DOHH2 (cell line): ENCODE data around the gene CDC5L.

Experiments used
- H3F3A ChIP-seq: fragments of 200-600 bp; sonication (generic), shearing (Covaris generic); 2 replicates; pipeline ENCODE4 v1.6.0; 2016; ENCODE audit warnings: antibody characterized with exemption, mild to moderate bottlenecking; ENCODE audit not compliant: control insufficient read depth, insufficient read depth
- H3K27ac ChIP-seq: fragments of 200-600 bp; sonication (generic); 2 replicates; pipeline ENCODE4 v1.5.1; 2014; ENCODE audit warnings: low read depth, mild to moderate bottlenecking, low read length, moderate library complexity
- H3K27me3 ChIP-seq: fragments of 200-600 bp; sonication (generic); 2 replicates; pipeline ENCODE4 v1.6.1; 2014; ENCODE audit warnings: mild to moderate bottlenecking, low read length, mixed read lengths; ENCODE audit not compliant: control insufficient read depth
- H3K36me3 ChIP-seq: fragments of 200-600 bp; sonication (generic); 2 replicates; pipeline ENCODE4 v1.6.1; 2014; ENCODE audit warnings: mild to moderate bottlenecking, low read length, moderate library complexity, mixed read lengths; ENCODE audit not compliant: control insufficient read depth
- H3K4me1 ChIP-seq: fragments of 200-600 bp; sonication (generic); 2 replicates; pipeline ENCODE4 v1.6.1; 2014; ENCODE audit warnings: mild to moderate bottlenecking, low read length, mixed read lengths; ENCODE audit not compliant: control insufficient read depth
- H3K4me2 ChIP-seq: fragments of 200-600 bp; sonication (generic); 2 replicates; pipeline ENCODE4 v1.6.0; 2014; ENCODE audit warnings: mild to moderate bottlenecking, low read length, moderate library complexity
- H3K4me3 ChIP-seq: fragments of 200-600 bp; sonication (generic); 2 replicates; pipeline ENCODE4 v1.5.1; 2014; ENCODE audit warnings: mild to moderate bottlenecking, low read length, mixed read lengths
- H3K79me2 ChIP-seq: fragments of 200-600 bp; sonication (generic); 2 replicates; pipeline ENCODE4 v1.6.1; 2014; ENCODE audit warnings: mild to moderate bottlenecking, low read length, mixed read lengths; ENCODE audit not compliant: control insufficient read depth
- H3K9me2 ChIP-seq: fragments of 200-600 bp; sonication (generic); replicated peaks from 2 replicates; pipeline ENCODE4 v1.6.1; 2014; ENCODE audit warnings: mild to moderate bottlenecking, low read length, mixed read lengths; ENCODE audit not compliant: control insufficient read depth
- H3K9me3 ChIP-seq: fragments of 200-600 bp; sonication (generic); 2 replicates; pipeline ENCODE4 v1.6.1; 2014; ENCODE audit warnings: antibody characterized with exemption, low read length, mixed read lengths; ENCODE audit not compliant: control insufficient read depth, insufficient read depth
- H4K20me1 ChIP-seq: fragments of 200-600 bp; sonication (generic); 2 replicates; pipeline ENCODE4 v1.6.0; 2014; ENCODE audit warnings: low read depth, mild to moderate bottlenecking, antibody characterized with exemption, low read length, moderate library complexity; ENCODE audit not compliant: control insufficient read depth, insufficient read depth
- EZH2phosphoT487 ChIP-seq: fragments of 200-600 bp; sonication (generic); IDR thresholded peaks from 2 replicates; pipeline ENCODE4 v1.6.1; 2017; ENCODE audit warnings: borderline replicate concordance, mild to moderate bottlenecking, antibody characterized with exemption, low read length, moderate library complexity, mixed read lengths
- TF ChIP-seq, protein P1 (sequence below): fragments of 200-600 bp; sonication (generic); IDR thresholded peaks from one replicate; pipeline ENCODE4 v1.5.1; 2014; ENCODE audit warnings: antibody characterized with exemption, mild to moderate bottlenecking, low read depth, low read length; ENCODE audit not compliant: poor library complexity, severe bottlenecking

The CDC5L gene

DNA sequence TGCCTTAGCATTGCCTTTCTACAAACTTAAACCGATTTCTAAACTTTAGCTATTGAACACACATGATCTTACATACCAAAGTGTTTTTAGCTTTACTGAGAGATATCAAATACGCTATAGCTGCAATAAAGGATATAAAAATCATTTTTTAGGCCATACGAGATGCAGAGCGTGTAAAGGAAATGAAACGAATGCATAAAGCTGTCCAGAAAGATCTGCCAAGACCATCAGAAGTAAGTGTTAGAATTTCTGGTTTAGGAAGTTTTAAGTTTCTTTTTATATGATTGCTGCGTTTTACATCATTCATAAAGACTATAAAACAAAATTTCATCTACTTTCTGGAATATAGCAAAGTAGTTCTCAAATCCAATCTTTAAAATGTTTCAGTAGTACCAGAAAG, 38.4 kb downstream of the CDC5L start:
- no peaks in the 10 kb centered on the region for H3K79me2 ChIP-seq
- 0 out of 2 replicates have a peak, but pooled peaks cover 4% of the 10 kb centered on the region for H4K20me1 ChIP-seq
- H3K36me3 ChIP-seq = peaks cover 89% of the 10 kb centered on the region
- no peak overlapping the region for H3K4me2 ChIP-seq
- H3K9me3 ChIP-seq = no peaks in the 10 kb centered on the region
- TF ChIP-seq, protein P1, sequence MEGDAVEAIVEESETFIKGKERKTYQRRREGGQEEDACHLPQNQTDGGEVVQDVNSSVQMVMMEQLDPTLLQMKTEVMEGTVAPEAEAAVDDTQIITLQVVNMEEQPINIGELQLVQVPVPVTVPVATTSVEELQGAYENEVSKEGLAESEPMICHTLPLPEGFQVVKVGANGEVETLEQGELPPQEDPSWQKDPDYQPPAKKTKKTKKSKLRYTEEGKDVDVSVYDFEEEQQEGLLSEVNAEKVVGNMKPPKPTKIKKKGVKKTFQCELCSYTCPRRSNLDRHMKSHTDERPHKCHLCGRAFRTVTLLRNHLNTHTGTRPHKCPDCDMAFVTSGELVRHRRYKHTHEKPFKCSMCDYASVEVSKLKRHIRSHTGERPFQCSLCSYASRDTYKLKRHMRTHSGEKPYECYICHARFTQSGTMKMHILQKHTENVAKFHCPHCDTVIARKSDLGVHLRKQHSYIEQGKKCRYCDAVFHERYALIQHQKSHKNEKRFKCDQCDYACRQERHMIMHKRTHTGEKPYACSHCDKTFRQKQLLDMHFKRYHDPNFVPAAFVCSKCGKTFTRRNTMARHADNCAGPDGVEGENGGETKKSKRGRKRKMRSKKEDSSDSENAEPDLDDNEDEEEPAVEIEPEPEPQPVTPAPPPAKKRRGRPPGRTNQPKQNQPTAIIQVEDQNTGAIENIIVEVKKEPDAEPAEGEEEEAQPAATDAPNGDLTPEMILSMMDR = no peak
- TF ChIP-seq EZH2phosphoT487 = no peak
- H3K4me3 ChIP-seq = no peak overlapping the region
- H3K27me3 ChIP-seq = no peaks in the 10 kb centered on the region
- H3K9me2 ChIP-seq = no peaks in the 10 kb centered on the region
- H3K4me1 ChIP-seq = no peaks in the 10 kb centered on the region
- no peak overlapping the region for H3K27ac ChIP-seq
- no peaks in the 10 kb centered on the region for H3F3A ChIP-seq

DNA sequence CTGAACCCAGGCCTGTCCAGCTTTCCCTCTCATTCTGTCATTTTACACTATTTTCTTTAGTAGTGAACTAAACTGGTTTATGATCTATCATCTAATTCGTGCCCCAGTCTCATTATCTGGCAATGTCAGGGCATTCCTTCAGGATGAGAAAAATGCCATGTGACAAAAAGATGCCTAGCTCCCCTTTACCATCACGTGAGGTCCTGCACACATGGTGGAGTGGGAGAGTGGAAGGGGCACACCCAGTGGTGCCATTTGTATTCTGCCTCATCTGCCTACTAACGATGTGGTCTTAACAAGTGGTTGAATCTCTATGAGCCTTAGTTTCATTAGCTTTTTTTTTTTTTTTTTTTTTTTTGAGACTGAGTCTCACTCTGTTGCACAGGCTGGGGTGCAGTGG, 41.2 kb downstream of the CDC5L start:
- Histone ChIP-seq H4K20me1 (0 out of 2 replicates have a peak, but pooled peaks cover 4% of the 10 kb centered on the region), H3F3A (no peaks in the 10 kb centered on the region), H3K27me3 (no peaks in the 10 kb centered on the region), H3K9me3 (no peaks in the 10 kb centered on the region), H3K27ac (no peak overlapping the region), H3K9me2 (no peaks in the 10 kb centered on the region), H3K4me2 (no peak overlapping the region), H3K4me1 (no peaks in the 10 kb centered on the region), H3K79me2 (peaks cover 8% of the 10 kb centered on the region), H3K36me3 (peaks cover 87% of the 10 kb centered on the region), H3K4me3 (no peak overlapping the region)
- no peak for TF ChIP-seq EZH2phosphoT487
- TF ChIP-seq, protein P1 = no peak

- 0 out of 2 replicates have a peak, but pooled peaks cover 4% of the 10 kb centered on the region for H4K20me1 ChIP-seq
- peaks cover 19% of the 10 kb centered on the region for H3K79me2 ChIP-seq
- no peak overlapping the region for H3K27ac ChIP-seq
- H3K36me3 ChIP-seq = peaks cover 82% of the 10 kb centered on the region
- TF ChIP-seq EZH2phosphoT487 = no peak
- TF ChIP-seq, protein P1 = no peak
- H3K4me3 ChIP-seq = no peak overlapping the region
- no peaks in the 10 kb centered on the region for H3K9me2 ChIP-seq
- no peaks in the 10 kb centered on the region for H3F3A ChIP-seq
- H3K4me1 ChIP-seq = no peaks in the 10 kb centered on the region
- H3K4me2 ChIP-seq = no peak overlapping the region
- H3K27me3 ChIP-seq = no peaks in the 10 kb centered on the region
- no peaks in the 10 kb centered on the region for H3K9me3 ChIP-seq
Measured at GRCh38 chr6:44430326-44430725, 42.8 kb downstream of the CDC5L start.
